Measurements from ENCODE around the gene ZNF414.
A peak's percentile ranks its signal among the peaks of the same experiment; 100 is the strongest.

ZNF414 gene

GRCh38 chr19:8491574-8491973 lies 22.4 kb downstream of the ZNF414 start:
- peak overlapping the region in 4 of 11 experiments; percentile 10 to 98 (median 62); a peak in 7 of 22 replicates for H3K4me2 ChIP-seq
- peaks cover 45 to 100% (median 92%) of the 10 kb centered on the region in 10 experiments for H3K4me1 ChIP-seq
- H3K27ac ChIP-seq: peak overlapping the region in 9 of 11 experiments; percentile 90 to 98 (median 97); a peak in 18 of 22 replicates
- TF ChIP-seq Cebpa-rat (IDR thresholded peaks at IDR 0.05): no peak
- no peak overlapping the region for H3K4me3 ChIP-seq
- H3K9ac ChIP-seq: peak overlapping the region in 6 of 11 experiments; percentile 30 to 85 (median 82); a peak in 6 of 22 replicates
- H3K9me3 ChIP-seq (replicated peaks in 1 of 11): no peaks in the 10 kb centered on the region
- peaks cover 30 to 84% (median 47%) of the 10 kb centered on the region in 11 experiments for H3K36me3 ChIP-seq
- peaks cover 0 to 8% (median 0%) of the 10 kb centered on the region in 11 experiments; a peak in 5 of 22 replicates for H4K20me1 ChIP-seq
- no peaks in the 10 kb centered on the region for H3K27me3 ChIP-seq

- peaks cover 52 to 100% (median 94%) of the 10 kb centered on the region in 10 experiments for H3K4me1 ChIP-seq
- no peaks in the 10 kb centered on the region for H3K9me3 ChIP-seq (replicated peaks in 1 of 11)
- peaks cover 0 to 15% (median 0%) of the 10 kb centered on the region in 11 experiments; a peak in 5 of 22 replicates for H4K20me1 ChIP-seq
- H3K9ac ChIP-seq: peak overlapping the region in 9 of 11 experiments; percentile 30 to 85 (median 79); a peak in 13 of 22 replicates
- TF ChIP-seq Cebpa-rat (IDR thresholded peaks at IDR 0.05): no peak
- peaks cover 37 to 84% (median 54%) of the 10 kb centered on the region in 11 experiments for H3K36me3 ChIP-seq
- no peak overlapping the region for H3K4me3 ChIP-seq
- no peaks in the 10 kb centered on the region for H3K27me3 ChIP-seq
- peak overlapping the region in 3 of 11 experiments; percentile 83 to 93 (median 89); a peak in 3 of 22 replicates for H3K4me2 ChIP-seq
- H3K27ac ChIP-seq: peak overlapping the region in 9 of 11 experiments; percentile 90 to 98 (median 97); a peak in 19 of 22 replicates
These were observed 23.1 kb downstream of the ZNF414 start for GRCh38 chr19:8490873-8491272.

DNA sequence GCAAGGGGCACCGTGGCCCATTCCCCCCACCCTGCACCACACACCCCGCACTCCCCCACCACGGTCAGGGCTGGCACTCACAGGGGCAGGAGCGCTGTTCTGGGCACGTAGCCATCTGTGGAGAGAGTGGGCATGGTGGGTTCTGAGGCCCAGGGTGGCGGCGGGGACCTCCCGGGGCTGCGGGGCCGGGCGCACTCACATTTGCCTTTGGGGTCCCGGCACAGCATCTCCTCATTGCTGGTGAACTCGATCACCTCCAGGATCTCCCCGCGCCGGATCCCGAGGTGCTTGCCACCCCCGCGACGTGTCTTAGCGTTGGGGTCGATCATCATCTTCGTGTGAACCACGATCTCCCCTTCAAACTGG lies 23.6 kb downstream of the ZNF414 start:
- Histone ChIP-seq H4K20me1 (peaks cover 0 to 20% (median 0%) of the 10 kb centered on the region in 11 experiments; a peak in 6 of 22 replicates), H3K36me3 (peaks cover 42 to 84% (median 59%) of the 10 kb centered on the region in 11 experiments), H3K9ac (peak overlapping the region in 10 of 11 experiments; percentile 32 to 85 (median 80); a peak in 15 of 22 replicates), H3K27ac (peak overlapping the region in 9 of 11 experiments; percentile 90 to 98 (median 97); a peak in 19 of 22 replicates), H3K4me3 (no peak overlapping the region), H3K4me2 (peak overlapping the region in 3 of 11 experiments; percentile 83 to 93 (median 89); a peak in 4 of 22 replicates), H3K9me3 (replicated peaks in 1 of 11) (no peaks in the 10 kb centered on the region), H3K4me1 (peaks cover 55 to 100% (median 94%) of the 10 kb centered on the region in 10 experiments), H3K27me3 (no peaks in the 10 kb centered on the region)
- no peak for TF ChIP-seq Cebpa-rat (IDR thresholded peaks at IDR 0.05)

GRCh38 chr19:8489561-8490394 lies 24.2 kb downstream of the ZNF414 start:
- no peak for TF ChIP-seq Cebpa-rat (IDR thresholded peaks at IDR 0.05)
- Histone ChIP-seq H3K4me1 (peaks cover 54 to 100% (median 94%) of the 10 kb centered on the region in 10 experiments), H3K27me3 (no peaks in the 10 kb centered on the region), H4K20me1 (peaks cover 0 to 26% (median 4%) of the 10 kb centered on the region in 11 experiments; a peak in 8 of 22 replicates), H3K9me3 (replicated peaks in 1 of 11) (no peaks in the 10 kb centered on the region), H3K27ac (peak overlapping the region in 10 of 11 experiments; percentile 86 to 98 (median 96); a peak in 20 of 22 replicates), H3K4me2 (peak overlapping the region in 8 of 11 experiments; percentile 31 to 93 (median 82); a peak in 11 of 22 replicates), H3K36me3 (peaks cover 48 to 84% (median 64%) of the 10 kb centered on the region in 11 experiments), H3K9ac (peak overlapping the region; percentile 12 to 85 (median 79); a peak in 20 of 22 replicates), H3K4me3 (no peak overlapping the region)

- H3K36me3 ChIP-seq: peaks cover 60 to 94% (median 78%) of the 10 kb centered on the region in 11 experiments
- H3K9me3 ChIP-seq (replicated peaks in 1 of 11): peaks cover 0 to 7% (median 0%) of the 10 kb centered on the region in 11 experiments; a peak in 1 of 22 replicates
- no peak overlapping the region for H3K4me3 ChIP-seq
These were observed 25.6 kb downstream of the ZNF414 start for GRCh38 chr19:8488365-8488764.

DNA sequence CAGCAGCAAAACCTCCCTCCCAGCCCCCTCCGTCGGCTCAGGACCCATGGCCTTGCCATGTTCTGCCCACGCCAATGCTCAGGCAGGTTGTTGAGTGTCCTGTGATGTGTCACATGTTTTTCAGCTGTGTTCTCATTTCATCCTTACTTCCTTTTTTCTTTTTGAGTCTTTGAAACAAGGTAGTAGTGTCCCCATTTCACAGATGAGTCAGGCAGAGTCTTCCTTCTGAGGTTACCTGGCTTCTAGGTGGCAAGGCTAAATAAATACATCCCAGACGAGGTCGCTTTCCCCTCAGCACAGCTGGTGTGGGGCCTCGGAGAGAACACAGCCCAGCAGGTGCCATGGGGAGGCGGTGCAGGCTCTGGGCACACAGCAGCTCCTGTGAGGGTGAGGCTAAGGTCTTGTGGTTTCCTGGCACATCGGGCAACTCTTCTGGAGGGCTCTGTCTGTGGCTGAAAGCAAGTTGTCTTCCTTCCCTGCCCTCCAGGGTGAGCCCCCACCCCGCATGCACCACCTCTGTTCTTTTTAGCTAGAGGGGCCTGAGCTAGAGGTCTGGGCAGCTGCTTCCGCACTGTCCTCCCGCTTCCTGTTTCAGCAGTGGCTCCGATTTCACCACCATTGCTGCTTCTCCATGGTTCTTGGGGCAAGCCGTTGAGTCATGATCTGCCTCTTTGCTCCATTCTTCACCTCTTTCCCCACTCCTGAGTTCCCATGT lies 26.7 kb downstream of the ZNF414 start:
- Histone ChIP-seq H3K27ac (peak overlapping the region; percentile 75 to 98 (median 96)), H4K20me1 (peaks cover 10 to 51% (median 19%) of the 10 kb centered on the region in 11 experiments; a peak in 19 of 22 replicates)

More at GRCh38 chr19:8488365-8488764, 25.6 kb downstream of the ZNF414 start:
- peaks cover 0 to 40% (median 9%) of the 10 kb centered on the region in 11 experiments; a peak in 14 of 22 replicates for H4K20me1 ChIP-seq
- H3K4me2 ChIP-seq: peak overlapping the region; percentile 51 to 93 (median 82)
- TF ChIP-seq Cebpa-rat (IDR thresholded peaks at IDR 0.05): no peak
- H3K4me1 ChIP-seq: peaks cover 40 to 100% (median 94%) of the 10 kb centered on the region in 10 experiments
- H3K9ac ChIP-seq: peak overlapping the region; percentile 40 to 85 (median 81); a peak in 21 of 22 replicates
- no peaks in the 10 kb centered on the region for H3K27me3 ChIP-seq
- peak overlapping the region; percentile 75 to 98 (median 96) for H3K27ac ChIP-seq

GRCh38 chr19:8486661-8487136 lies 27.3 kb downstream of the ZNF414 start:
- Histone ChIP-seq H3K4me3 (peak overlapping the region in 5 of 10 experiments; percentile 5 to 53 (median 20); a peak in 4 of 20 replicates), H3K9me3 (replicated peaks in 1 of 11) (peaks cover 0 to 7% (median 0%) of the 10 kb centered on the region in 11 experiments; a peak in 1 of 22 replicates), H3K36me3 (peaks cover 76 to 95% (median 93%) of the 10 kb centered on the region in 11 experiments), H3K4me1 (peaks cover 38 to 100% (median 81%) of the 10 kb centered on the region in 10 experiments), H4K20me1 (peaks cover 16 to 57% (median 25%) of the 10 kb centered on the region in 11 experiments), H3K27me3 (no peaks in the 10 kb centered on the region), H3K9ac (peak overlapping the region; percentile 48 to 85 (median 81); a peak in 21 of 22 replicates), H3K4me2 (peak overlapping the region; percentile 64 to 93 (median 83)), H3K27ac (peak overlapping the region; percentile 75 to 98 (median 96))
- no peak for TF ChIP-seq Cebpa-rat (IDR thresholded peaks at IDR 0.05)

More for the DNA sequence above, 26.7 kb downstream of the ZNF414 start:
- peak; percentile 73 to 100 (median 100) for TF ChIP-seq Cebpa-rat (IDR thresholded peaks at IDR 0.05)
- Histone ChIP-seq H3K9ac (peak overlapping the region; percentile 48 to 85 (median 81); a peak in 21 of 22 replicates), H3K4me1 (peaks cover 38 to 100% (median 85%) of the 10 kb centered on the region in 10 experiments), H3K9me3 (replicated peaks in 1 of 11) (peaks cover 0 to 7% (median 0%) of the 10 kb centered on the region in 11 experiments; a peak in 1 of 22 replicates), H3K27me3 (no peaks in the 10 kb centered on the region), H3K36me3 (peaks cover 70 to 94% (median 88%) of the 10 kb centered on the region in 11 experiments), H3K4me2 (peak overlapping the region; percentile 64 to 93 (median 83)), H3K4me3 (peak overlapping the region in 5 of 10 experiments; percentile 5 to 45 (median 20); a peak in 4 of 20 replicates)

Measured in BLaER1 treated with 17β-estradiol and CSF1 and Interleukin-3, amounts not matched to agents 10 nM and 100 nM (cell line).